Glomerular endothelial cell (primary cell): ENCODE data around the gene SUPT20H. TPM values are rescaled to one million over a fixed set of nuclear protein-coding genes. Genes with fewer than 3 reads are reported as not detected.

Experiments
- DNase-seq: peaks from one replicate; pipeline ENCODE4 v3.0.0-alpha.2; 2011; ENCODE audit warnings: low read depth, low spot score; ENCODE audit errors: extremely low read depth
- total RNA-seq: library from RNA; depleted of rRNA; stranded (reverse); fragments of >200 nt; gene quantifications from 2 replicates; pipeline ENCODE4 v1.2.3, GENCODE V29; 2015

SUPT20H gene
- 38.9 and 44.2 TPM in 2 replicates for total RNA-seq

DNA sequence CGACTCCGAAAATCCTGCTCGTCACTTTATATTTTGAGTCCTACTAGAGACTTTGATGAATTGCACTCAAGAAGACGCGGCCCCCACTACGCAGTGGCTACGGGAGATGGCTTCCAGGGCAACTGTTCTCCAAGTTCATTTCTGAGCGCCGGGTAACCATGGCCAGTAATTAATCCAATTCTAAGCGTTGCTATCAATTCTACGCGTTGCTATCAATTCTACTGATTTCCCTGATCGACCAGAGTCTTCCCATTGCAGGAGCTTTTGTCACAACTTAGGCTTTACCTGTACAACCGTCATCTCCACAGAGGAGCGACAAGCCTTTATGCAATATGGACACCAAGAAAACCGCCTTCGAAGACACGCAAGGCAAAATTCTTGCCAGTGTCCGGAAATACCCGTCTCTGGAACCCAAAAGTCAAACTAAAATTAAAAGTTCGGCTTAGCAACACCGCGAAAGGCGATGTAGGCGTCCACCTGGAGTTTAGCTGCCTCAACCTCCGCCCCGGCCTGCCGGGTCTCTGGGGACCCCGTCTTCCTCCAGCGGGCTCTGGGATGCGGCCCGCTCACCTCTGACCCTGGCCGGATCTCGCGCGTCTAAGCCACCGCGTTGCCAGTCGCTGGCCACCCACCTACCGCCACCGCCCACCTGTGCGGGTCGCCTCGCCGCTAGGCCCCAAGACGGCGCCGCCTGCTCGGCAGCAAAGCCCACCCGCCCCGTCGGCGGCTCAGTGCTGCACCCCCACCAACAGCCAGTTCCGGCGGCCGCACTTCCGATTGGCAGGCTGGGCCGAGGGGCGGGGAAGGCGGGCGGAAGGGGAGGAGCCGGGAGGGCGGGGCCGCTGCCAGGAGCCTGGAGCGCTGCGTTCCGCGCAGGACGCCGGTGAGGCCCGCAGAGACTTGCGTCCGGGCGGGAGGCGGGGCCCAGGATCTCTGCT, at the start of gene SUPT20H:
TSS of gene SUPT20H (minus strand) at position 779 of the 938 bp plus-strand sequence. CDS start 8,198 bp downstream, outside the sequence.
- DNase-seq: no peak

DNA sequence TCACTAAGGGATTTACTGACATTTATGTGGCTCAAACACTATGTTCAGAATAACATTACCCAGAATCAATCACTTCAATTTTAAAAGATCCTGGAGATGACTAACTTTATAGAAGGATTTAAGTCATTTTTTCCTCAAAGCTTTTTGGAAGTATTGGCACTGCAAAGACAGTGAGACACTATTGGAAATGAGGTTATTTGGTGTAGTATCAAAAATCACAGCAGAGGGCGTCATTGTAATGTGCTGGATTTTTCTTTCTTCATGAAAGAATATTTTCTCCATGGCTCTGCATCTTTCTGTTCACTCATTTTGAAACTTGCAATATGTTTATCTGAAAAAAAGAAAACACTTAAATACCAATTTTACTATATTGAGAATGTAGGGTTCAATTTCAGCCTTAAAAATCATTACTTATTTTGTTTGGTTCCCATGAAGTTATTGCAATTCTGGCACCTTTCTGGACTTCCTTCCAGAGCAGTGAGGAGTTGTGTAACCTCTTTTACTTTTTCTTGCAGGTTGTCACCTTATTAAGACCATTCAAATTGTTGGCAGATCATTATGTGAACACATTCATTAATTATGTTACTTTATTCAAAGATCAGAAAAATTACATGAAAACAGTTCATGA, 49.7 kb upstream of the SUPT20H start:
- peak; percentile 36 for DNase-seq

DNA sequence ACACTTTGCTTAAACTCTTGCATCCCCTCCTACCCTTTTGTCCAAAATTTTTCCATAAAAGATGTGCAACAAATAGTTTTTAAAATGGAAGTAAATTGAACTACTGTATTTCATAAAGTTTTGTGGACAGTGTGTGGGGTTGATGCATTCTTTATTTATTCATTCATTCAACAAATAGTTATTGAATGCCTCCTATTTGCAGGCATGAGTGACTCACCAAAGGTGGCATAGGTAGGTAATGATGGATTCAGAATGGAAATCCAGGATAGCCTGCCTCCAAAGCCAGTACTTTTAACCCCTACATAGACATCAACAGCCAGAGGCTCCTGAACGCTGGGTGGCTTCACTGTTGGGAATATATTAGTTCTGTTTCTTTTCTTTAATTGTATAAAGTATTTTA, 48.4 kb upstream of the SUPT20H start:
- DNase-seq: no peak

DNA sequence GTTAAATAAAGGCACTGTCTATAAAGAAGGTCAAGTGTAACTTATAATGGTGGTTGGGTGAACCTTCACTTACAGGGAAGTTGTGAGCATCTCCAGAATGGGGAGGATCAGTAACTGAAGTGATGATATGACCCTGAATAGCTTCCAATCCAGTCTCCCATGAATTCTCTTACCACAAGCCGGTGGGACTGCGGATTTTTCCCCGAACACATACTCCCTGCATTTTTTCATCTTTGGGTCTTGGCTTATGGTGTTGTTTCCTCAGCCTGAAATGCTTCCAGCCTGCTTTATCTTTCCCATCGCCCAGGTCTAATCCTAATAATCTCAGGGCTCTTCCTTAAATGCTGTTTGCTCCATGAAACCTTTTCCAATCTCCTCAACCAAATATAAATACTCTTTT, 48.0 kb upstream of the SUPT20H start:
- DNase-seq: no peak

DNA sequence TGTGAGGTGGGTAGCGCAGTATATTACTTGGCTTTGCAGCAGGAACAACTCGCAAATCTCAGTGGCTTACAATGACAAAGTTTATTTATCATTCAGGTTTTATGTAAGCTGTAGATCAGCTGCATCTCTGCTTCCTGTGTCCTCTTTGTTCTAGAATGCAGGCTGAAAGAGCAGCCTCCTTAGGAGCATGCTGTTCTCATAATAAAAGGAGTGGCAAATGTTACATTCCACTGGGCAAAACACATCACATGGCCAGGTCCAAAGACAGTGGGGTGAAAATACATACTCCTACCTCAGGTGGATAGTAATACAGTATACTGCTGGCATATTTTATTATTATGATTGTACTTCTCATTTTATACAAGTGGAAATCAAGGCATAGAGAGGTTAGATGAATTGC, 47.2 kb upstream of the SUPT20H start:
- no peak for DNase-seq

DNA sequence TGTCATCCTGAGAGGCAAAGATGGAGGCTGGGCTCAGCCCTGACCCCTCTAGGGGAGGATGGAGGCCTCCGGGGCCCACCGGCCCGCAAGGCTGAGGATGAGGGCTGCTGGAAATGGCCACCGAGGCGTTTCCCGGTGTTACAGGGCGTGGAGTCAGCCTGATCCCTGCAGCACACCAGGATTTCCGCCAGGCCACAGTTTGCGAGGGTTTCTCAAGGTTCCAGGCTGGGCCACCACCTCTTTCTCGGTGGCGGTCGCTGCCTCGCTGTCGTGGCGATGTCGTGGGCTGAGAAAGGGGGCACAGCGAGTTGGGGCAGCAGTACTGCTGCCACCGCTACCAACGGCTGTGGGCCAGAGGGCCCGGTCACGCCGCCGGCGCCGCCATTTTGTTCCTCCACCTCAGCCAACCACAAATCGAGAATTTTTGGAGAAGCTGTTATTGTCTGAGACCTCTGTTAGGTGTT, 45.8 kb upstream of the SUPT20H start, which contains the start of gene CSNK1A1L:
TSS of gene CSNK1A1L (minus strand) at position 414 of the 464 bp plus-strand sequence. CDS start at position 6, 408 bp downstream.
- no peak for DNase-seq

DNA sequence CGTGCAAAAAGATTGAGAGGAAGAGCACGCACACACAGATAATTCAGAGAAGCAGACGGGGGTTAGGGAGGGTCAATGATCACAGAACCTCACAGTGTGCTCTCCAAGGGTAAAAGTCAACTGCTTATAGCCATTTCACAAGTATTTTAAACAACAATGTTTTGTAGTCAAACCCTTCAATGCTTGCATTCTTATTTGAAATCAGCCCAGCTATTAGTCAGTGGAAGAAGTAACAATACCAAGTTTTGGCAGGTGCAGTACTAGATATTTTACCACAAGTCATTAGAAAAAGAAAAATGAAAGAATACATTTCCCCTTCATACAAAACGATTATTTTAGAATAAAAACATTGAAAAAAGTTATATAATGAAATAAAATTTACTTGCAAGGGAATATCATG, 43.4 kb upstream of the SUPT20H start:
- no peak for DNase-seq

DNA sequence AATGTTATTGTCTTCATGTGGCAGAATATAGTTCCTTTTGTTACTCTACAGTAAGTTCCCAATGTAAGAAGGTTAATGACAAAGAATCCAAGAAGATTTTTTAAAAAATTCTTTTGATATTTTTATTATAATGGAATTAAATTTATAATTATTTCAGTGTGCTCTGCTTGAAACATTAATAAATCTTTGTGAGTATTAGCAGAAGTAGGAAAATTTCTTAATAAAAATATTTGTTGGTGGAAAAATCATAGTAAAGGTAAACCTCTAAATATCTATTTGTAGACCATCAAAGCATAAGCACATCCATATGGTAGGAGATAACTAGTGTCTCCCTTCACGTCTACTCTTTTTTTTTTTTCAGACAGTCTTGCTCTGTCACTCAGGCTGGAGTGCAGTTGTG, 41.7 kb upstream of the SUPT20H start:
- no peak for DNase-seq

DNA sequence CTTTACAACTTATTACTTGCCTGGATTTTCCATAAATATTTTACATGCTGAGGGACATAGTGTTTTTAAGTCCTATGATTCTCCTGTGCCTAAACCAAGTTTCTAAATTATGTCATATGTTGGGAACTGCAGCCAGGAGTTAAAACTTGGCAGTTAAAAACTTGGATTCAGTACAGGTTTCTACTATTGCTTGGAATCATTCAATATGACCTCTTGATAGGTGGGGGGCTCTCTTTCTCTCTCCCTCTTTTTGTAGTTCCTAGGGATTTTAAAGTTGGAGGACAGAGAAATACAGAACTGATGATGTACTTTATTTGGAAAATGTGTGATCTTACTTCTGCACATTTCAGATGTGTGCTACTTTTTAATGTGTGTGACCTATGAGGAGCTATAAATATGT, 41.2 kb upstream of the SUPT20H start:
- no peak for DNase-seq

DNA sequence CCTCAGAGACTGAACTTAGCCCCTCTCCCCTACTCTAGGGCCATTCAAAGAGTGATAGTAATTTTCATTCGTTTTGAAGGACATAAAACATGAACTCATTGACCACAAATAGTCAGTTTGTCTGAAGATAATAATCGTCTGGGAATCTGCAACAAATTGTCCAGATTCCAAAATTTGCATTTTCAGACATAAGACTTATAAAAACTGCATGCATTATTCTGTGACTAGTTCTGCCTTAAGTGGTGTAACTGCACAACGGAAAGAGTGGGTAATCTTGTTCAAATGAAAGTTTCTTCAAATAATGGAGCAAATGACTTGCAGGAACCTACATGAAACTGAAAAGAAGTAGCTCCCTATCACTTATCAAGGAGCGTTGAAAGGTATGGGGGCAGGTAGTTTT, 37.6 kb upstream of the SUPT20H start:
- DNase-seq: no peak

DNA sequence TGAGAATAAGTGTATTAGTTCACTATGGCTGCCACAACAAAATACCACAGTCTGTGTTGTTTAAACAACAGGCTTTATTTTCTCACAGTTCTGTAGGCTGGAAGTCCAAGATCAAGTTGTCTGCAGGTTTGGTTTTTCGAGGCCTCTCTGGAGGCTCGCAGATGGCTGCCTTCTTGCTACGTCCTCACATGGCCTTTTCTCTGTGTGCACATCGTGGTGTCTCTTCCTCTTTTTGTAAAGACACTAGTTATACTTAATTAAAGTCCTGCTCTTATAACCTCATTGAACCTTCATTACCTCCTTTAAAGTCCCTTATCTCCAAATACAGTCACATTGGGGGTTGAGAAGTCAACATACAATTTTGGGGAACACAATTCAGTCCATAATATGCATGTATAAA, 35.4 kb upstream of the SUPT20H start:
- no peak for DNase-seq

DNA sequence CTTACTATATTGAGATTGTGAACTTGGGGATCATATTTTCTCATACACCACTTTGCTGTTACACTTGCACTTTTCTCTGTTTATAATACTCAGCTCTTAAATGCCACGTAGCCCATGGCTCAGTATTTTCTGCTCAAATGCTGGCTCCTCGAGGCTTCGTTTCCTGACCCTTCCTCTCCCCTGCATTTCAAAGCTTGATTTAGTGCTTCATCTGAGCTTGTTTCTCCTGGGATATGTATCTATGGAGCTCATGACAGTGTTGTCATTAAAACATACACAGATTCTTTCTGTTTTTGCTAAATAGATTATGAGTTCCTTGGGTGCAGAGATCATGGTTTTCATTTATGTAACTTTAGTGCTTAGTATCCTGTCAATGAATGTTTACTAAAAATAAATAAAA, 34.6 kb upstream of the SUPT20H start:
- DNase-seq: no peak

DNA sequence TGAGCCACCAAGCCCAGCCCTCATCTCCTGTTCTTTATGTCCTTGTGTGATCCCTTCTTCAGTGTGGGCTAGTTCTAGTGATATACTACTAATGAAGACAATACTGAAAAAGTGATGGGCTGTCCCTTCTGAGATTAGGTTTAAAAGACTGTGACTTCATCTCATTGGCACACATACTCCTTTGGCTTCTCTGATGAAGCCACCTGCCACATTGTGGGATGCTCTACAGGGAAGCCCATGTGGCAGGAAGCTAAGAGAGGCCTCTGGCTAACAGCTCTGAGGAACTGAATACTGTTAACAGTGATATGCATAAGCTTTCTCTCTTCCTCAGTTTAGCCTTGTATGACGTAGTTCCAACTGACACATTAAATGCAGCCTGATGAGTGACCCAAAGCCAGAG, 32.3 kb upstream of the SUPT20H start:
- DNase-seq: no peak

DNA sequence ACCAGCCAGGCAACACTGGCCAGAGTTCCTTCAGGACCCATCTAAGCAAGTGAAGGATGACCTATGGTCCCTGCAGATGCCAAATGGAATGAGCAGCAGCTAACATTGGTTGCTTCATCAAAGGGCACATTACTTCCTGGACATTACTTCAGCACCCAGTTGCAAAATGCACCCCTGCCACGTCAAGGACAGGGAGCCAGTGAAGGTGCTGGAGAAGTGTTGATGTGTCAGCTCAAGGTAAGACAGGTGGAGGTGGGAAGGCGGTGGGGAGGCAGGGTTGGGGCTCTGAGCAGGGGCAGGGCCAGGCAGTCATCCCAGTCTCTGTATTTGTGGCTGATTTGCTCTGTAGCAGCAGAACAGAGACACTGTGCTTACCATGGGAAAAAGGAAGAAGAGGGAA, 31.4 kb upstream of the SUPT20H start:
- DNase-seq: no peak

DNA sequence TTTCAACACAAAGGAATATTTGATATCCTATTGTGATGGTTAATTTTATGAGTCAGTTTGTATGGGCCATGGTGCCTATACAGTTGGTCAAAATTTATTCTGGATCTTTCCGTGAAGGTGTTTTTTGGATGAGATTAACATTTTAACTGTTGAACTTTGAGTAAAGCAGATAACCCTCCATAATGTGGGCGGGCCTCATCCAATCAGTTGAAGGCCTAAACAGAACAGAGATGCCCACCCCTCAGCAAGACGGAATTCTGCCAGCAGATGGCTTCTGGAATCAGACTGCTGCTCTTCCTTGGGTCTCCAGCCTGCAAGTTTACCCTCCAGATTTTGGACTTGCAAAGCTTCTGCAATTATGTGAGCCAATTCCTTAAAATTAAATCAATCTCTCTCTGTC, 30.0 kb upstream of the SUPT20H start:
- no peak for DNase-seq

DNA sequence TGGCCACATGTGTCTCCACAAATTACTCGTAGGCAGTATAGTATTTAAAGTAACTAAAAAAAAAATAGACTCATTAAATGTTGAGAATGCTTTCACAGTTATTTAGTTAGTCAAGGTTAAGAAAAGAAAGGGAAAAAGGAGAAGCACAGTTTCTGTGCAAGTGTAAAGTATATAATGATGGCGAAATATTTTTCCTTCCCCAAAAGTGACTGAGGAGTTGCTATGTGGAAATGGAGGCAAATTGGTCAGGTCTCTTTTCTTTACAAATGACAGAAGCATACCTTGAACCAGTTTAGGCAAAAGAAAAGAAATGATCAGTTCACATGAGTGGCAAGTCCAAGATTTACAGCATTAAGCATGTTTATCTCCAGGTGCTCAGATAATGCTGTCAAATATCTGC, 28.0 kb upstream of the SUPT20H start:
- DNase-seq: no peak

DNA sequence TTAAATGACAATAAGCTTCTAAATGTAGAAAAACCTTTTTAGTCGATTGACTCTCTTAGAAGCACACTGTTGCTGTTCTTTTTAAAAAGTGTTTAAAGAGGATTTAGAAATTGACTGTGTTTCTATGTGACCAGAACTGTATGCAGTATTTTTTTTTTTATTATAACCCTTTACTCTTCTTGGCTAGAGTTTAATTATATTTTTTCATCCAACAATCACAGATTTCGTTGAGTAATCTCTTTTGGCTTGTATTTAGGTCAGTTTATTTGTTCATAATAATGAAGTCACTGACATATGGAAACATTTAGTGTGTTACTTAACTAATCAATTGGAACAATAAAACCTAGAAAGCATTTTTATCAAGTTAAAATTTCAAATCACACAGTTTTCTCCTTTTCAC, 26.1 kb upstream of the SUPT20H start:
- no peak for DNase-seq

DNA sequence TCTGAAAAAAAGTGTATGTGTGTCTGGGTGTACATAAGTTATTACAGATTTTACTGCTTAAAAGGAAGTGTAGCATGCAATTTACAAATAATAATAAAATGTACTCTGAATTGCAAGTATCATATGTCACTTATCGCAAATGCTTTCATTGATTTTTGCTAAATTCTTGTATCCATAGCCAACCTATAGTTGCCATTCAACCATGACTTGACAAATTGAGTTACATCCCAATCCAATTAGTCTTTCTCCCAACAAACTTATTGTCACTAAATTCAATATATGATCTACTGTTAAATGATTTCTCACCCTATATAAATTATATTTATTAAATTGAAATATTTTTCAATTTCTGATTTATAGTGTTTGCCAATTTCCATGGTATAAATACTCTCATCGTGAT, 17.3 kb upstream of the SUPT20H start:
- DNase-seq: no peak

DNA sequence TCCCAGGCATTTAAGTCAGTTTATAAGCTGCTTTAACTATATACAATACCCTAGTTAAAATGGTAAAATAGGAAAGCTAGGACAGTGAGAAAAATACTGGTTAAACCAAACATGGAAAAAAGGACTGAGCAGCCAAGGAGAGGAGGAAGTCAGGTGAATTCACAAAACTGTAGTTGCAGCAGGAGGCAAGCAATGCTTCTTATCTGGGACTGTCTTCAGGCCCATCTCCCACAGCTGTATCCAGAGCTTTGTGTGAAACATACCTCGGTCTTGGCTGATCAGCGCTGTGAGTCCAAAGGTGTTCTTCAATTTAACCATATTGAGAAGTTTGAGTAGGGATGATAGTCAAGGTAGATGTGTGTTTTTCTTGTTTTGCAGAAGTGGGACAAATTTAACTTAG, 15.7 kb upstream of the SUPT20H start:
- DNase-seq: no peak

DNA sequence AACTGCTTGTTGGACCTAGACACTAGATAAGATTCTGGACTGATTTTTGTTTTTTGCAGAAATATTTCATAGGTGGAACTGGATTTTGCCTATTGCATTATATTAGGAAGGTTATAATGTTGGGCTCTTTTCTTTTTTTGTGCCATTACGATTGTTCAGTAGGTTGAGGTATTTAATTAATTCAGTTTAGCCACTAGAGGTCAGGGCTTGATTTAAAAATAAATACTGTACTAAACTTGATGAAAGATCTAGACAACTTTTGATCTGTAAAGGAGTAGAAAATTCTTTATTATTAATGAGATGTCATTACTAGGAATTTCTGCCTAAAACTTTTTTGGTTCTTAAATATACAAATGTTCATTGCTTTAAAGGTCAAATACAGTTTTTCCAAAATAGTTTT, 15.2 kb upstream of the SUPT20H start:
- DNase-seq: no peak

DNA sequence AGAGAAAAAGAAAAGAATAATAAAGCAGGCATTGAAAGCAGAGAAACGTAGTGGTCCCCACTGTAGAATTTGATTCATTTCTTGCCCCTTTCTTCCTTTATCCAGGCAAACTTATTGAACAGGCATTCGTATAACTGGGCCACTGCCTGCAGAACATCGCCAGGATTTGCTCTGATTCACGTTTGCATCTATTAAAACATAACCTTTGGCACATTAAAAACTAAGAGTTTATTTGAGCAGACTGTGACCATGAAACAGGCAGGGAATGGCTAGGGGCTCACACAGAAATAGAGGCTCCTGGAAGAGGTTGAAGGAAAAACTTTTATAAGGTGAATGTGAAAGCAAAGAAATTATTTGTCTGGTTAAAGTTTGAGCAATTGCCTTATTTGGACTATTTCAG, 12.5 kb upstream of the SUPT20H start:
- DNase-seq: no peak

DNA sequence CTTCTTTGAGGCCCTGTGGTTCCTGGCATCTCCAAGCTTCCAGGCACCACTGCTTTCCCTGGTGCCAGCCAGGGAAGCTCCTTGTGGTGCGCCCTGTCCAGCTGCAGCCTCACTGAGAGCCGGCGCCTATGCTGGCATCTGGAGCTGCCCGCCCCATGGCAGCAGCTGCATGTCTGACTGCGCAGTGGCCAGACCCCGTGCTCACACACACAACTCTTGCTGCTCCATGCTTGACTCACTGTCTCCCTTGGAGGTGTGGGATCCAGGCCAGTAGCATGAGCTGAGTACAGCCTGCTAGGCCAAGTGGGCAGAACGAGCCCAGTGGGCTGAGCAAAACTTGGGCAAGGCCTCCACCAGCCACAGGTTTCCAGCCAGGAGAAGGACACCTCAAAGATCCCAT, 11.5 kb upstream of the SUPT20H start:
- DNase-seq: no peak
